ENCODE measurements around the gene CBY1. TPM values are rescaled to one million over a fixed set of nuclear protein-coding genes. Genes with fewer than 3 reads are reported as not detected.
"Not testable (repeated sequence)": the region's sequence is repeated elsewhere in the genome, so short reads cannot be mapped to it uniquely, and the experiment has no call there.

Gene CBY1
- polyA plus RNA-seq, 1 donor, result 59.4 TPM

DNA sequence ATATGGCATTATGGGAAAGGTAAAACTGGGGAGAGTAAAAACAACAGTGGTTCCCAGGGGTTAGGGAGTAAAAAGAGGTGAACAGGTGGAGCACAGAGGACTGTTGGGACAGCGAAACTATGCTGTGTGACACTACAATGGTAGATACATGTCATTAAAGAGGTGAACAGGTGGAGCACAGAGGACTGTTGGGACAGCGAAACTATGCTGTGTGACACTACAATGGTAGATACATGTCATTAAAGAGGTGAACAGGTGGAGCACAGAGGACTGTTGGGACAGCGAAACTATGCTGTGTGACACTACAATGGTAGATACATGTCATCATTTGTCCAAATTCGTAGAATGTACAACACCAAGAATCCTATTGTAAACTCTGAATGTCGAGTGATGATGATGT, 12.2 kb upstream of the CBY1 start:
- DNase-seq, result not testable (repeated sequence)

GRCh38 chr22:38645430-38645829, 11.0 kb upstream of the CBY1 start:
- no peak for DNase-seq

GRCh38 chr22:38649841-38650522, 6.5 kb upstream of the CBY1 start:
- DNase-seq, result no peak

- DNase-seq, result no peak
Measured at GRCh38 chr22:38652859-38653258, 3.6 kb upstream of the CBY1 start.

DNA sequence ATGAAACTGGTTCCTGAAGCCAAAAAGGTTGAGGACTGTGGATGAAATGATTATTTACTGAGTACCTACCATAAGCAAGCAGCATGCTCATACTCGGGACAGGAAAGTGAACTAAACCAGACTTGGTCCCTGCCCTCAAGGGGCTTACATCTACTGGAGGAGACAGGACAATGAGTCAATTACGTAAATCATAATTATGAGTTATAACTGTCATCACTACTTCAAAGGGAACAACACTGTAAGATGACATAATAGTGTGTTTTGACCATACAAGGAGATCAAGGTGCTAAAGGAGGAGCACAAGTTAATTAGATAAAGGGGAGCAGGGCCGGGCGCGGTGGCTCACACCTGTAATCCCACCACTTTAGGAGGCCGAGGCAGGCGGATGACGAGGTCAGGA, 2.7 kb upstream of the CBY1 start:
- DNase-seq, result no peak

DNA sequence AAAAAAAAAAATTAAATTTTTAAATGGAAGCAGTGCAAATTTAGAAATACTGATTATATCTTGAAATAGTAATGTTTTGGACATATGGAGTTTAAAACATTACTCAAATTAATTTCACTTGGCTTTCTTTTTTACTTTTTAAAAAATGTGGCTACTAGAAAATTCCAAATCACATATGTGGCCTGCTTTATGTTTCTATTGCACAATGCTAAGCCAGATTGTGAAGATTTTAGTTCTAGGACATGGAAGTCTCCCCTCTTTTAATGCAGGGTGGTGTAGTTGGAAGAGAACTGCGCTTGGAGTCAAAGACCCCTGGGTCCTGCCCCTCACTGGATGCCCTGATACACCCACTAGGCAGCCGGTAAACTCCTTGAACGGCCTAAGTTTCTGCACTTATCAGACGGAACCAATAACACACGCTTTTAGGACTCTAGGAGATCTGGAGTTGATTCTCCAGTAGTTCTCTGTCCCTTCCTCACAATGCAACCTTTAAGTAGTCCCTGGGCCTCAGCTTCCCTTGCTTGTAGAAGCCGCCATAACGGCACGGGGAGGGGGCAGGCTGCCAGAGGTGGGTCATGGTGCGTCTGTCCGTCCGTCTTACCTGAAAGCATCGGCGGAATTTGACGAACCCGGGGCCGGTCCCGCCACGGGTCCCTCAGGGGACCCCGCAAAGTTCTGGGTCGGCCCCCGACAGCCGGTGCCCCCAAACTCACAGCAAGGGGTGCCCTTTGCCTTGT, 751 bp upstream of the CBY1 start:
- peak; percentile 35 for DNase-seq

- DNase-seq, result peak; percentile 12
Measured at GRCh38 chr22:38657045-38657909, 839 bp downstream of the CBY1 start.

- no peak for DNase-seq
Measured at GRCh38 chr22:38674888-38675287, 18.4 kb downstream of the CBY1 start.

DNA sequence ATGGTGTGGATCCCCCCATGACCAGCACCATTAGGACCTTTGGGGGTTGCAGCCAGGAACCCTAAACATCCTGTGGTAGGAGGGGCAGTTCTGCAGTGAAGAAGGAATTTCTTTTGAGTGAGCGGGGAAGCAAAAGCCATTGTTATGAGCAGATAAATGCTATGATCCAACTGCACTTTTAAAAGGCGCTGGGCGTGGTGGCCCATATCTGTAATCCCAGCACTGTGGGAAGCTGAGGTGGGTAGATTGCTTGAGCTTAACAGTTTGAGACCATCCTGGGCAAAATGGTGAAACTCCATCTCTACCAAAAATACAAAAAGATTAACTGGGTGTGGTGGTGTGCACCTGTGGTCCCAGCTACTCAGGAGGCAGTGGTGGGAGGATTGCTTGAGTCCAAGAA, 19.4 kb downstream of the CBY1 start:
- DNase-seq, result no peak

GRCh38 chr22:38681582-38682335, 25.3 kb downstream of the CBY1 start, which contains the start of gene TOMM22:
Gene TOMM22, plus strand, starts transcription at chr22:38681957. Its CDS starts 22 bp downstream, at chr22:38681979.
- peak; percentile 84 for DNase-seq

DNA sequence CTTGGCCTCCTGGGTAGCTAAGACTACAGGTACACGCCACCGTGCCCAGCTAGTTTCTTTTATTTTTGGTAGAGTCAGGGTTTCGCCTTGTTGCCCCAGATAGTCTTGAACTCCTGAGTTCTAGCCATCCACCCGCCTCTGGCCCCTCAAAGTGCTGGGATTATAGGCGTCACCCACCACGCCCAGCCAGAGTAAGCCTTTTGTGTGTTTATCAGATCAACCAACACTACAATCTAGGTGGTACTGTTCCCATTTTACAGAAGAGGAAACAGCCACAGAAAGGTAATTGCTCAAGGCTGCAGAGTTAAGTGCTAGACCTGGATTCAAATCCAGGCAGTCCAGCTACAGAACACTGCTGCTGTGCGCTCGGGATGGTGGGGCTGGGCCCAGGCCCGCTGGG, 28.5 kb downstream of the CBY1 start:
- DNase-seq, result no peak

GRCh38 chr22:38685761-38686160, 29.3 kb downstream of the CBY1 start:
- no peak for DNase-seq

GRCh38 chr22:38689651-38690050, 33.2 kb downstream of the CBY1 start:
- no peak for DNase-seq

DNA sequence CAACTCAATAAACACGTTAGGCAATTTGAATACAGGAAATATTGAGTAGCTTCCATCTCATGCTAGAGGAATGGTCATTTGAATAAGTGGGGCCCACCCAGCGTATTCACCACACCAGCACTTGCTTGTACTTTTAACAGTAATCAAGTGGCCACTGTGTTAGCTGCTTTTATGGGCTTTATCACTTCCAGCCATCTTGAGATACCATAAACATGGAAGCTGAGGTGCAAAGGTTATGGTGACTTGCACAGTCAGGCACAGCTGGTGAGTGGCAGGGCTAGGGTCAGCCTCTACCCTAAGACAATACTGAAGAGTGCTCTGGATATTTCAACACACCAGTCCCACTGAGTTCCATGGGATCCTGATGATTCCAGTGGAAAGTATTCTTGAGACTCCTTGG, 37.6 kb downstream of the CBY1 start:
- DNase-seq, result no peak

GRCh38 chr22:38694940-38695339, 38.5 kb downstream of the CBY1 start:
- no peak for DNase-seq

- no peak for DNase-seq
Measured at GRCh38 chr22:38696606-38697424, 40.4 kb downstream of the CBY1 start.

DNA sequence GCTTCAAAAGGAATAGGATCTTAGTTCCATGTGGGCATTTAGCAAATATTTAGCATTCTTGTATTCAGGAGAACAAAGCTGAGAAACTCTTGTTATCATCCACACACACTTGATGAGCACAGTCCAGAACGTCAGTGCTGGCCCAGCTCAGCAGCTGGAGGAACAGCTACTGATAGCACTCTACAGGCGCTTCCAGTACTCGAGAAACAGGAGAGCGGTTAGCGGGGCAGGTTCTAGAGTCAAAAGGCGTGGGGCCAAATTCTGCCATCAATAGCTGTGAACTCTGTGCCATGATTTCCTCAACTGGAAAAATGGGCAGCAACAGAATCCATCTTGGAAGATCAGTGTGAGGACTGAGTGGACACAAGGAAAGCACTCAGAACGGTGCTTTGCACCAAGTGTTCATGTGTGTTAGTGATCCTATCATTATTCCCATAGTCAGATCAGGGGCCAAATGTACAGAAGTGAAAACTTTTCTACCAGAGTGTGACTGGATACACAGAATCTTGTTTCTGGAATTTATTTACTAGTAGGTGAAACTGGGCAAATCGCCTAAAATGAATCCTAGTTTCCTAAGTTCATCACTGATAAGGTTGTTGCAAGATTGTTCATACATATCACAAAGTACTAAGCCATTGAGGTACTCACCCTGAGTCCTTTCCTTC, 41.1 kb downstream of the CBY1 start:
- DNase-seq, result no peak

DNA sequence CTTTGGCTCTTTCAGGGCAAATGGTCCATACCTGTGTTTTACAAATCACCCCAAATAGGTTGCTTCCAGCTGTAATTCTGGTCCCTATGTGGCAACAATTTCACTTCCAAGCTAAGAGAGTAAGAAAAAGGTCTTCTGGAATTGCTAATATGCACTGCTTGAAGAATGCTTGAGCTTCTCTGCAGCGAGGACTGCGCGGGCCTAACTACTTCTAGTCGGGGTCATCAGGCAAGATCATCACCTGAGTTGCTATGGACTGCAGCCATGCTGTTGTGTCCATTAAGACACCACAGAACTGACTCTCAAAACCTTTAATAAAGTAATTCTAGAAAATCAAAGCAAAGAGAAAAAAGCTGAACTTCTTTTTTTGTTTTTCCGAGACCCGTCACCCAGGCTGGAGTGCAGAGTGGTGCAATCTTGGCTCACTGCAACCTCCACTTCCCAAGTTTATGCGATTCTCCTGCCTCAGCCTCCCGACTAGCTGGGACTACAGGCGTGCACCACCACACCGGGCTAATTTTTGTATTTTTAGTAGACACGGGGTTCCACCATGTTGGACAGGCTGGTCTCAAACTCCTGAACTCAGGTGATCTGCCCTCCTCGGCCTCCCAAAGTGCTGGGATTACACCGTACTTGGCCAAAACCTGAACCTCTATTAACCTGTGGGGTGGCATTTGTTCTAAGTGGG, 42.1 kb downstream of the CBY1 start:
- DNase-seq, result no peak

DNA sequence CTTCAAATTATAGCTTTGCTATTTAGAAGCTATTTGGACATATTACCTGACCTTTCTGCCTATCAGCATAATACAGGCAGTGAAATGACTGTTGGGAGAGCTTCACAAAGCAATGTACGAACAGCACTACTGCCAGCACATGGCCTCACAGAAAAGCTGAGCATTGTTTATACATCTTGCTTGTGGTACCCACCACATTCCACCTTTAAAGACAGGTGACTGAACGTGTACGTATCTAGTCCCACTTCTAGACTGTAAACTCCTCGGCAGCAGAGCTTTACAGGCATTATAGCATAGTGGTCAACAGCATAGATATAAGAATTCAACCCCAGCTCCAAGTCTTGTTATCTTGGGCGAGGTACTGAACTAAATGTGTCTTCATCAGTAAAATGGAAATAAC, 42.7 kb downstream of the CBY1 start:
- DNase-seq, result no peak

DNA sequence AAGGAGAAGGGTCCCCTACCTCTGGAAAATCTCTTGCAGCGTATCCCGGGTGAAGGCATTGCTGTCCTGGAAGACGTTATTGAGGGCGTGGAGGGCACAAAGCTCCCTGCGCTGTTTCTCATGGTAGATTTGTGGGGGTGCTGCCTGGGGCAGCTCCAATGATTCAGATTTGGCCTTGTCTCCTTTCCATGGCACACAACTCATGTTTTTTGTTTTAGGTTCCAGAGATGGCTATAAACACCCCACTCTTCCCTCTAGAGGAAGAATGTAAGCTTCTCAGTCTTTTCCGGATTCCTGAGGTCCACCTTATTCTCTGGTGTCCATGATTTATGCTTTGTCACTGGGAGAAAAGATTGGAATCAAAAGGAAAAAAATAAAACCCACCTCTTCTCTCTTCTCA, 43.3 kb downstream of the CBY1 start:
- DNase-seq, result peak; percentile 36
